GM21737 (cell line): ENCODE data around the gene PUM1.
"Not testable (repeated sequence)": the region's sequence is repeated elsewhere in the genome, so short reads cannot be mapped to it uniquely, and the experiment has no call there.

Experiments
- ATAC-seq: cut with Tn5 transposase; IDR thresholded peaks from one replicate; pipeline ENCODE4 v1.9.1; 2021; ENCODE audit warnings: mild to moderate bottlenecking, moderate library complexity; ENCODE audit not compliant: unreplicated experiment

PUM1 gene

DNA sequence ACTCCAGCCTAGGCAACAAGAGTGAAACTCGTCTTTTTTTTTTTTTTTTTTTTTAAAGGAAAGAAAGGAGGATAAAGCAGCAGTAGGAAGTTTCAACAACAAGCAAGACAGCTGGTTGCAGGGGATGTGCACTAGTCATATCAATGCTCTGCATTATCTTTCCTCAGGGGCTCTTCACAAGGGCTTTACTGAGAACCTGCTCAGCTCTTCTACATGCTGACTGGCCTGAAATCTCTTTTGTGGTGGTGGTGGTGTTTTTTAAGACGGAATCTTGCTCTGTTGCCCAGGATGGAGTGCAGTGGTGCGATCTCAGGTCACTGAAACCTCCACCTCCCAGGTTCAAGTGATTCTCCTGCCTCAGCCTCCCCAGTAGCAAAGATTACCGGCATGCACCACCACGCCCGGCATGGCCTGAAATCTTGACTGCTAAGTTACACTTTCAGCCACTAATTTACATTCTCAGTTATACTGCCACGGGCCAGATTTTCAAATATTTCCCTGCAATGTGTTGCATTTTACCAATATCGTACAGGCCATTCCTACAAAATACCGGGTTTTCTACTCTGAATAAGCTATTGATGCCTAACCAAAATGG, 68.0 kb downstream of the PUM1 start:
- no peak for ATAC-seq

GRCh38 chr1:30995990-30996612, 69.4 kb downstream of the PUM1 start:
- no peak for ATAC-seq

- no peak for ATAC-seq
Measured at GRCh38 chr1:30991862-30992606, 73.5 kb downstream of the PUM1 start.

DNA sequence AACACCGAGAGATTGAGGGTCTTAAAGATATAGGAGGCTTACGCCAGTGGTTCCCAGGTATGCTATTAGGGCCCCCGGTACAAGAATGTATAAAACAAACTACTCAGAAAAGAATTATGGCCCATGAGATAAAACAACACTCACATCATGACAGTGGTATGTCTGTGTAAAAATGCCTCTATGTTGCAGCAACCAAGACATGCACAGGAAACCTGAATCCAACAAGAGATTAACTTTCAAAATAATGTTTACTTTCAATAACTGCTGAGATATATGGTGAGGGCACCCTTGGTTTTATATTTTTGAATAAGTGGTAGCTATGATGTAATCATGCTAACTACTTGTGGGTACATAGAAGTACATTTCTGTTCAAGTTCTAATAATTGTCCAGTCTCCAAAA, 74.9 kb downstream of the PUM1 start:
- ATAC-seq, result no peak

DNA sequence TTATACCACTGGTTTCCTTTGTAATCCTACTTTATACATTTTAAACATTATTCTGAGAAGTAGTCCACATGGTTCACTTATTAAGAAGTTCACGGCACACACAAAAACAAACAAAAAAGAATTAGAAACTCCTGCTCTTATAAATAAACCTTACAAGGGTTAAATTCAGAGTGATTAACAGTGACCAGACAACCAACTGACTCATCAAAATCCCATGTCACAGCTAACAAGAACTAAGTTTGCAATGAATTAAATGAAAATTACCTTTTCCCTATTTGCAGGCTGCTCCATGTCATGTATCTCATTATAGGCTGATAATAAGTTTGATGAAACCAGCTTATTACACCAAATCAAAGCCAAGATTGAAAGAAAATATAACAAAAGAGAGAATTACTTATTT, 77.5 kb downstream of the PUM1 start:
- no peak for ATAC-seq

DNA sequence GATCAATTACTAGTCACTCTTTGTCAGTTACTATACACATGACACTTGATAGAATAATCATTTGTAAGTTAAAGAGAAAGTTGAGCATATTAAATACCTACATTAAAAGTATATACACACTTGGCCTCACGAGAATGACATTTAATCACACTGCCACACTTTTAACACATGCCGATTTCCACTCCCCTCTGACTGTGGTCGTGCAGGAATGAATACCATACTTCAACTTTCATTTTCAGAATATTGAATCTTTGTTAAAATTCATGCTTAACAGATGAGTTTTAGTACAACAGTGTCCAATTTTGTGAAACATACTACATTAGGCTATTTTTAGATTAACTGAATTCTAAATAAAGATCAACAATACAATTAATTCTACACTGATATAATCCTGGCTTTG, 78.8 kb downstream of the PUM1 start:
- no peak for ATAC-seq

GRCh38 chr1:30984991-30985503, 80.5 kb downstream of the PUM1 start:
- ATAC-seq, result no peak

GRCh38 chr1:30984165-30984889, 81.2 kb downstream of the PUM1 start:
- no peak for ATAC-seq

DNA sequence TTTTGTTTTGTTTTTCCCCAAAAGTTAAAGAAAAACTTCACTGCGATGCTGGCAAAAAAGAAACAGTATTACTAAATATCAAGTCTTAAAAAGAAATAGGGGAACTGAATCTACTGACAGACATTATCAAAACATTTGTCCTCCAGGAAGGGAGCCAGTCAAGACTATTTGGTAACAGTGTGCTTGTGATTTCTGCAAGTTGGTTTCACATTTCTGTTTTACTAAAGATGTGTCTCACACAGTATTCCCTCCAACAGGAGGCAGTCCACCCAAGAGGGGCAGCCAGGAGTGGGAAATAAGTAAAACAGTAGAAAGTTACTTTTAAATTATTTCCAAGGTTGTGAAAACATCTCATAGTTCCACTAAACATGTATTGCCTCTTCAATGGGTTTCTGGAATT, 82.6 kb downstream of the PUM1 start:
- ATAC-seq, result no peak

DNA sequence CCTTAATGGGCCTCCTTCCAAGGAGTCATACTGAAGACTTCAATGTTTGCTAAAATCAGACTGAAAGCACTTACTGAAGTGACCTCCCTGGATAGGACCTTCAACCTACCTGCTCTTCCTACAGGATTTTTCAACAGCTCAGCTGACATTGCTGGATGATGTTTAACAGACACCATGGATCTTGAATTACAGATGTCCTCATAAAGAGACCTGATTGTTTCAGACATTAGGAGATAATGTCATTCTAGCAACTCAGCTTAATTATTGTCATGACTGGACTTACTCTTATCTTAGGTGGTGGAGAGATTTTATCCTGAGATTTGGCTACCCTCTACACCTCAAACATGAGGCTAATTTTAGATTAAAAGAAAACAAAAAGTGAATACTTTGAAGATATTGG, 83.1 kb downstream of the PUM1 start:
- ATAC-seq, result no peak

- ATAC-seq, result no peak
Measured at GRCh38 chr1:30981172-30981571, 84.3 kb downstream of the PUM1 start.

DNA sequence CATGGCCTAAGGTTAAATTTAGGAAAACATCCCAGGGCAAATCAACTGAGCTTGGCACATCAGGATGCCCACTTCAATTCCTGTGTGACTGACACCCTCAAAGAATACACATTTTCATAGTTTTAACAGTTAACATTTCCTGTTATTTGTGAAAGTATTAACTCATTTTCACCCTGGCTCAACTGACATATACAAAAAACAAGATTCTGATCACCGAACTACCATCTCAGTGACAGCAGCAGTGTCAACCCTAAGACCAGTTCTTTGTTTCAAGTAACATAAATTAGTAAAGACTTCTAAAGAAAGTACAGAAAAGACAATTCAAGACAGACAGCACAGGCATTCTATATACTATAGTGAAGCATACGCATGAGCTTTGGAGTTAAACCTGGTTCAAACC, 88.0 kb downstream of the PUM1 start:
- no peak for ATAC-seq

GRCh38 chr1:30977105-30977504, 88.4 kb downstream of the PUM1 start:
- ATAC-seq, result no peak

DNA sequence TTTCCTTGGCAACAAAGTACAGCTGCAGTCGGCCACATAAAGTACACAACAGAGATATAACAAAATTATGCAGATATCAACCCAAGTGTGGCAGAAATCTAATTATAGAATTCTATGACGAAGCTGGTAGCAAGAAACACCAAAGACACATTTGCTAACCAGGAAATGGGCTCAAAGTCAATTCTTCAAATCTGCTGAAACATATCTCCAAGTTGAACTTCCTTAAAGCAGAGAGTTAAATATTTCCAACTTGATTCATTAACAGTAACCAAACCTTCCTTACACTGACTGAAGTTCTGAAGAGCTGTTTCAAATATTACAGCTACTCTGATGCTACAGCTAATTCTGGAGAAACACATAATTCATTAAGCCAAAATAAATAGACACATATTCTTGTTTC, 89.4 kb downstream of the PUM1 start:
- no peak for ATAC-seq

DNA sequence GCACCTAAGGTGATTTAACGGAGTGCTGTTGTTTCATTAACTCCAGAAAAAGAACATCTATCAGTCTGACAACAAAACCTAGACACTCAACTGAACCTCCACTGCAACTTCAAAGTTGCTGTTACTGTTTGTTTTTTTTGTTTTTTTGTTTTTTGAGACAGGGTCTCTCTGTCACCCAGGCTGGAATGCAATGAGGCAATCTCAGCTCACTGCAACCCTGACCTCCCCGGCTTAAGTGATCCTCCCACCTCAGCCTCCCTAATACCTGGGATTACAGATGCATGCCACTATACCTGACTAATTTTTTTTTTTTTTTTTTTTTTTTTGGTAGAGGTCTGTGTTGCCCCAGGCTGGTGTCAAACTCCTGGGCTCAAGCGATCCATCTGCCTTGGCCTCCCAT, 90.3 kb downstream of the PUM1 start:
- no peak for ATAC-seq

DNA sequence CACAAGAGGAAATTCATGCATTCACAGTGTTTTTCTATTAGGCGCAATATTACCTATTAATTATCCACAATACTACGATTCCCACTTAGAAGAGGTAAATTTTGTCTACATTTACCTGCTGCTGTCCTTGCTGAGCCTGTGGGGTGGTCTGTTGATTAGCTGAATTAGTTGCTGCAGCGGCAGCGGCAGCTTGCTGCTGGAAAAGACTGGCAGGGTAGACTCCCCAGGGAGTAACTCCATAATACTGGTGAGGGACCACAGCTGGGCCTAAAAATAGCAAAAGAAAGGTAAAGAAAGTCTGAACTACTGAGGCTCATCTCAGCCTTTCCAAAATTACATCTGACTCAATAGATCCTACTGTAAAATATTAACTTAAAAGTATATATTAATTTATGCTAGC, 91.0 kb downstream of the PUM1 start:
- ATAC-seq, result no peak

- not testable (repeated sequence) for ATAC-seq
Measured at GRCh38 chr1:30972349-30972748, 93.2 kb downstream of the PUM1 start.

GRCh38 chr1:30971496-30971895, 94.0 kb downstream of the PUM1 start:
- no peak for ATAC-seq

GRCh38 chr1:30969903-30970302, 95.6 kb downstream of the PUM1 start:
- no peak for ATAC-seq

- no peak for ATAC-seq
Measured at GRCh38 chr1:30968220-30968971, 97.1 kb downstream of the PUM1 start.
